Cerebellar cortex (tissue), 1 donor: Measurements from ENCODE around the gene CYP2E1.
"Not testable (repeated sequence)": the region's sequence is repeated elsewhere in the genome, so short reads cannot be mapped to it uniquely, and the experiment has no call there.

ENCODE experiments used
- DNase-seq: peaks from one replicate; pipeline ENCODE4 v3.0.0-alpha.2; 2015; ENCODE audit warnings: low spot score

Gene CYP2E1

DNA sequence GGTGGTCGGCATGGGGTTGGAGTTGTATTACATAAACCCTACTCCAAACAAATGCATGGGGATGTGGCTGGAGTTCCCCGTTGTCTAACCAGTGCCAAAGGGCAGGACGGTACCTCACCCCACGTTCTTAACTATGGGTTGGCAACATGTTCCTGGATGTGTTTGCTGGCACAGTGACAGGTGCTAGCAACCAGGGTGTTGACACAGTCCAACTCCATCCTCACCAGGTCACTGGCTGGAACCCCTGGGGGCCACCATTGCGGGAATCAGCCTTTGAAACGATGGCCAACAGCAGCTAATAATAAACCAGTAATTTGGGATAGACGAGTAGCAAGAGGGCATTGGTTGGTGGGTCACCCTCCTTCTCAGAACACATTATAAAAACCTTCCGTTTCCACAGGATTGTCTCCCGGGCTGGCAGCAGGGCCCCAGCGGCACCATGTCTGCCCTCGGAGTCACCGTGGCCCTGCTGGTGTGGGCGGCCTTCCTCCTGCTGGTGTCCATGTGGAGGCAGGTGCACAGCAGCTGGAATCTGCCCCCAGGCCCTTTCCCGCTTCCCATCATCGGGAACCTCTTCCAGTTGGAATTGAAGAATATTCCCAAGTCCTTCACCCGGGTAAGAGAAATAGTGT is at the start of gene CYP2E1:
TSS of gene CYP2E1 (plus strand) at position 407 of the 632 bp plus-strand sequence. CDS start at position 440, 33 bp downstream.
- no peak for DNase-seq

DNA sequence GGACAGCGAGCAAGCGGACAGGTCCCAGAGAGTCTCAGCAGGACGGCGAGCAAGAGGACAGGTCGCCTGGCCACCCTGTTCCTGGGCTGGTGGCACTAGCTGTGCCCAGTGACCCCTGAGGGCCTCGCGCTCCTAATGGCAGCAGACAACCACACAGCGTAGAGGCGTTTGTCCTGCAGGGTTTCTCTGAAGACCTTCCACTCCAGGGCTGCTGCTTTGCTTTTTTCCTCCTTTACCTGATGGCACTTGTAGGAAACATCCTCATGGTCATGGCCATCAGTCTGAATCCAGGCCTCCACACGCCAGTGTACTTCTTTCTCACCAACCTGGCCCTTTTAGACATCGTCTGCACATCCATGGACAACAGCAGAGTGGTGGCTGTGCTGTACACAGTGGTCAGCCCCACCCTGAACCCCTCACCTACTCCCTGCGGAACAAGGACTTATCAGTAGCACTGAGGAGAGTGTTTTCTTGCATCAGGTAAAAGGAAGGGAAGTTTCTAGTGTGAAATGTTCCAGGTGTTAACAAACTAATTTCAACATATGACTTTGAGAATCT is 46.0 kb upstream of the CYP2E1 start:
- no peak for DNase-seq

DNA sequence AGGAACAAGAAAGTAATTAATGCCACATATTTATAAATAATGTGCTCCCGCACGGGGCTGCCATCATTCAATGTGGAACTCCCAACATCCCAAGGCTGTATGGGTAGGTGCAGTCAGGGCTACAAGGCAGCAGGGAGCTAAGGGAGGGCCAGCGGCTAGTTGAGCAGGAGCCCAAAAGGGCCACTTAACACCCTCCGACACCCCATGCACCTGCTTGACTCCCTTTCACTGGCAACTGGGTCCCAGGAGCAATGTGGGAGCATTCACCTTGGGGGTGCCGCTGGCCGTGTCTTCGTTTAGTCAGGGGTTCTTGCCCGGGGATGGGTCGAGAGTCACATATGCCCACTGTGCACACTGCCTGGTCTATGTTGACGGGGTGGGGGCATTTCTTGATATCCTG is 45.5 kb upstream of the CYP2E1 start:
- DNase-seq: no peak

DNA sequence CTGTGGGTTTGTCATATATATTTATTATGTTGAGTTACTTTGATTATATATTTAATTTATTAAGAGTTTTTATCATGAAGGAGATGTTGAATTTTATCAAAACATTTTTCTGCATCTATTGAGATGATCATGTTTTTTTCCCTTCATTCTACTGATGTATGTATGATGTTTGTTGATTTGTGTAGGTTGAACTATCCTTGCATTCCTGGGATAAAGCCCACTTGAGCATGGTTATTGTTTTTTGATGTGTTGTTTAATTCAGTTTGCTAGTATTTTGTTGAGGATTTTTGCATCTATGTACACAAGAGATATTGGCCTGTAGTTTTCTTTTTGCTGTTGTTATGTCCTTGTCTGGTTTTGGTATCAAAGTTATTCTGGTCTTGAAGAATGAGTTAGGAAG is 42.3 kb upstream of the CYP2E1 start:
- no peak for DNase-seq

DNA sequence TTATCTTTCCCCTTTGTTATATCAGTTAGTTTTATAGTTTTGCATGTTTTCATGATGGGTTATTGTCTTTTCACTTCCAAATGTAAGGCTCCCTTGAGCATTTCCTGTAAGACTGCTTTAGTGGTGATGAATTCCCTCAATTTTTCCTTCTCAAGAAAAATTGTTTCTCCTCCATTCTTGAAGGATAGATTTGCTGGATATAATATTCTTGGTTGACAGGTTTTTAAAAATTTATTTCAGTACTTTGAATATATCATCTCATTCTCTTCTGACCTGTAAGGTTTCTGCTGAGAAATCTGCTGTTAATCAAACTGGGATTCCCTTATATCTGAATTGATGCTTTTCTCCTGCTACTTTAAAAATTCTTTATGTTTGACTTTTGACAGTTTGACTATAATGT is 40.1 kb upstream of the CYP2E1 start:
- no peak for DNase-seq

DNA sequence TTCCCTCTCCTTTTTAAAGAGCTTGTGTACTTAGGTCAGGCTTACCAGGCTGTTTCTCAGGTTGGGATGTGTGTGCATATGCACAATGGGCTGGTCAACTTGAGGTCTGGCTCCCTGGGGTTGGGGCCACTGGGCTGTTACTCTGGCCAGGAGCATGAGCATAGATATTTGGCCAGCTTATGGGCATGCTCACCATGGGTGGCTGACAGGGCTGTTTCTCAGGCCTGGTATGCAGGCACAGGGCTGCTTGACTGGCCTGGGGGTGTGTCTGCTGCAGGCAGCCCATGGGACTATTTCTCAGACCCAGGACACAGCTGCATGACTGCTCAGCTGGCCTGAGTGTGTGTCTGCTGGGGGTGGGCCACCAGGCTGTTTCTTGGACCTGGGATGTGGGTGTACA is 38.8 kb upstream of the CYP2E1 start:
- no peak for DNase-seq

DNA sequence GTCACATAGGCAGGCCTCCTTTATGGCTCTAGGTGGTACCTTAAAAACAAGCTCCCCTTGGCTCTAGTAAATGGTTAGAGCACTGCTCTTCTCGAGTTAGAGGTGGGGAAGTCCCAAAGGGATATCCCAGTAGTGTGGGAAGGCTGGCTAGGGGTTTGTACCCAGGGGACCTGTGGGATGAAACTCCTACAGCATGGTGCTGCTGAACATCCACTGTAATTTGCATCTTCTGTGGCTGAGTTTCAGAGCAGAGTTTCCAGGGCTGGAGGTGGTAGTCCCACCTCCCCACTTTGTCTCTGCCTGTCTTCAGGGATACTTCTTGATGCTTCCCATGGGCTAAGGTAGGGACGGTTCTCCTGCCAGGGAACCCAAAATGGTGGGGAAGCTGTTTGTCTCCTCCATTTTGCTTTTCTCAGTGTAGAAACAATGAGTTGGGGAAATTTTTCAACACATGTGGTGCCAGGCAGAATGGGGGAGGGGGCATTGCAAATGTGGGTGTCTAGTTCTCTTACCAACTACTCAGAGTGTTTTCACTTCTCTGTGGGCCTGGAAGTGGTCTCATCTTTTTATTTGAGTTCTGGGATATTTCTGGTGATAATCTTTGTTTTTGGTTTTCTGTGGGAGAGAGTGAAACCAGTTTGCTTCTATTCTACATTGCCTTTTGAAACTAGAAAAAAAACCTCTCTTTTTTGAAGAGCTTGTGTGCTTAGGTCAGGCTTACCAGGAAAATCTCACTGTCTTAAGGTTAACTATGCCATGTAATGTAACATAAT is 37.2 kb upstream of the CYP2E1 start:
- DNase-seq: no peak

DNA sequence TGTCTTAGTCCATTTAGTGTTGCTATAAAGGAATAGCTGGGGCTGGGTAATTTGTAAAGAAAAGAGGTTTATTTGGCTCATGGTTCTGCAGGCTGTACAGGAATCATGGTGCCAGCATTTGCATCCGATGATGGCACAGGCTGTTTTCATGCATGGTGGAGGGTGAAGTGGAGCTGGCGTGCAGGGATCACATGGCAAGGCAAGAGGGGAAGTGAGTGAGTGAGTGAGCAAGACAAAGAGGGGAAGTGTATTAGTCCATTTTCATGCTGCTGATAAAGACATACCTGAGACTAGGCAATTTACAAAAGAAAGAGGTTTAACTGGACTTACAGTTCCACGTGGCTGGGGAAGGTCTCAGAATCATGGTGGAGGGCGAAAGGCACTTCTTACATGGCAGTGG is 33.6 kb upstream of the CYP2E1 start:
- DNase-seq: not testable (repeated sequence)

DNA sequence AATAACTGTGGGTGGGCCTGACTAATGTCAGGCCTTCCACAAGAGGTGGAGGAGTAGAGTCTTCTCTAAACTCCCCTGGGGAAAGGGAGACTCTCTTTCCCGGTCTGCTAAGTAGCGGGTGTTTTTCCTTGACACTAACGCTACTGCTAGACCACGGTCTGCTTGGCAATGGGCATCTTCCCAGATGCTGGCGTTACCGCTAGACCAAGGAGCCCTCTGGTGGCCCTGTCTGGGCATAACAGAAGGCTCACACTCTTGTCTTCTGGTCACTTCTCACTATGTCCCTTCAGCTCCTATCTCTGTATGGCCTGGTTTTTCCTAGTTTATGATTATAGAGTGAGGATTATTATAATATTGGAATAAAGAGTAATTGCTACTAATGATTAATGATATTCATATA is 29.8 kb upstream of the CYP2E1 start:
- peak; percentile 23 for DNase-seq

DNA sequence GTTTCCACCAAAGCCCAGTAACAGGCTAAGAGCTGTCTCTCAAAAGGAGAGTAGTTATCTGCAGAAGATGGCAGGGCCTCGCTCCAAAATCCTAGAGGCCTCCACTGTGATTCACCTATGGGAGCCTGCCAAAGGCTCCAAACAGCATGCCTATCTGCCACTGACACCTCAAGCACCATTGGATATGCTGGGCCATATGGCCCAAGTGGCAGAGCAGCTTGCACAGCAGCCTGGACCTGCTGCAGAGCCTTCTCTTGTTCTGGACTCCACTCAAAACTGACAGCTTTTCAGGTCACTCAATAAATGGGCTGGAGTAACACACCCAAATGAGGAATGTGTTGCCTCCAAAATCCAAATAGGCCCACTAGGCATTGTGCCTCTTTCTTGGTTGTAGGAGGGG is 28.0 kb upstream of the CYP2E1 start:
- peak; percentile 95 for DNase-seq

DNA sequence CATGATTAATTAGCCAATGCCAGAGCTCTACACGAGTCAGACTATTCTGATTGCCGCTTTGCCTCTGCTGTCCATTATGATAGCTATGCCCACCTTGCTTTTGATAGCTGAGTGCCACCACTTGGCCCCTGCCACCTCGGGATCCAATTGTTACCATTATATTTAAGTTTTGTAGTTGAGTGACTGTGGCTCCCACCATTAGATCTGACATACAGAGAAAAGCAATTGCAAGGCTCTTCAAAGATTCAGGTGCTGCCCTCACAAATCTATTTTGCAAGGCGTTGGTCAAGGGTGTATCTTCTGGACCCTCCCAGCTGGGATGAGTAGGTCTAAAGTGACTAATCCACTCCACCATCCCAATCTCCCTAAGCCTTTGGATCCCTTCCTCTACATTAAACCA is 26.3 kb upstream of the CYP2E1 start:
- not testable (repeated sequence) for DNase-seq

DNA sequence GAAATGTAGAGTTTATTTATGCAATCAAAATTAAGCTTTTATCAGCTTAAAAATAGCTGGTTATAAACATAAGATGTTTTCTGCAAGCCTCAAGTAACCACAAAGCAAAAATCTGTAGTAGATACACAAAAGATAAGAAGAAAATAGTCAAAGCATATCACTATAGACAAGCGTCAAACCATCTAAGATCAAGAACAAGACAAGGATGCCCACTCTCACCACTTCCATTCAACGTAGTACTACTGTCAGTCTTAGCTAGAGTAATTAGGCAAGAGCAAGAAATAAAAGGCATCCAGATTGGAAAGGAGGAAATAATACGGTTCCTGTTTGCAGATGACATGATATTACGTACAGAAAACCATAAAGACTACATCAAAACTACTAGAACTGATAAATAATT is 17.5 kb upstream of the CYP2E1 start:
- no peak for DNase-seq

DNA sequence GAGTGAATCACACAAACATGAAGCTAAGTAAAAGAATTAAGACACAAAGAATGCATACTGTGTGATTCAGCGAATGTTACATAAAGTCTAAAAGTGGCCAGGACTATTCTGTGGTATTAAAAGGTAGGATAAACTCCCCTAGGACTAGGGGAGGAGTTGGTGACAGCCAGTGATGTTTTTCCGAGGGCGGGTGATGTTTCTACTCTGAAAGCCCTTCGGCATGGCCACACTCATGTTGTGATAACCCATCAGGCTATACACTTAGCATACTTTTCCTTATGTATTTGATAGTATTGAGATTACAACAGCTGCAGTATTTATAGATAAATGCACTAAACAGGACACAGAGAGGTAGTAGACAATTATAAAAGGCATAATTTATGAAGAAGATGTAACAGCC is 15.8 kb upstream of the CYP2E1 start:
- DNase-seq: no peak

DNA sequence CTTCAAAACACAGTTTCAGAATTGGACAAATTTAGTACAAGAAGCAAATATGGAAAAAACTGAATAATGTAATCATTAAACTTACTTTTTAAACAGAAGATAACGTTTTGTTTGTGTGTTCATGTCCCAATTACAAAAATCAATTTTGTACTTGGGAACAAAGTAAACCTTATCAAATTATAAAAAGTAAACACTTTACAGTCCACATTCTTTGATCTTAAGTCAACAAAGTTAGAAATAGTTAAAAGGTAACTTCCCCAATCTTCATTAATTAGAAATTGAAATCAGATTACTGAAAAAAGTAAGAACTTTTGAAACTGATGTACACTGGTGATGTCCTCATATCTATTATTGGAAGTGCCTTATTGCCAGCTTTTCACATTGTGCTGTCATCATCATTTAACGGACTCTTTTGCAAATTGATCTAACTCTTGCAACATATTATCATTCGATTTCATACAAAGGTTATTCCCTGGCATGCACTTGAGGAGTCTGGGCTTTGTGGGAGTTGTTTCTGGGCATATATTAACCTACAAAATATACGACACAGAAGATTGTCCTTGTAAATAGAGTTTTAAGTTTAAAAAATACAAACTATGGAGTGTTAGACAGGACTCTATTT is 15.1 kb upstream of the CYP2E1 start:
- no peak for DNase-seq

DNA sequence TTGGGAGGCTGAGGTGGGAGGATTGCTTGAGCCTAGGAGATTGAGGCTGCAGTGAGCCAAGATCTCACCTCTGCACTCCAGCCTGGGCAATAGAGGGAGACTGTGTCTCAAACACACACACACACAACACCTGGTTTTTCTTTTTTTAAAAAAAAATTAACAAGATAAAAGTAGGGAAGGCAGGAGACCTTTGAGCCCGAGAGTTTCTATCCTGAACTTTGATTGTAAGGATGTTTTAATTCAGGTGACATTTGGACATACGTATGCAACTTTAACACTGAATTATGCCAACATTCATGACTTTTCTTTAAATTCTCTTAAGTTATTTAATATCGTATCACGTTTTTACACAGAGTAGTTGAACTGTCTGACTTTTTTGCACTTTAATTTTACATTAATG is 11.7 kb upstream of the CYP2E1 start:
- DNase-seq: no peak

DNA sequence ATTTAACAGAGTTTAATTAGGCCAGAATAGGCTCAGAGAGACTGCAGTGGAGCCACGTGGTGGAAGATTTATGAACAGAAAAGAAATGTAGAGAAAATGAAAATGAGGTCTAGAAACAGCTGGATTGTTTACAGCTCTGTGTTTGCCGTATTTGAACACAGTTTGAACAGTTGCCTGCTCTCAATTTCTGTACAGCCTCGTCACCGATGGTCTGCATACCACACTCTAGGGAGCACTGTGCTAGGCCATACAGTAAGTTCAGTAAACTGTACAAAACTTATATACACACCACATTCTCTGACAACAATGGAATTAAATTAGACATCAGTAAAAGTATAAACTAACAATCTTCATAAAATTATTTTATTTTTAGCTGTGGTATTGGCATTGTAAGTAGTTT is 11.1 kb upstream of the CYP2E1 start:
- no peak for DNase-seq

DNA sequence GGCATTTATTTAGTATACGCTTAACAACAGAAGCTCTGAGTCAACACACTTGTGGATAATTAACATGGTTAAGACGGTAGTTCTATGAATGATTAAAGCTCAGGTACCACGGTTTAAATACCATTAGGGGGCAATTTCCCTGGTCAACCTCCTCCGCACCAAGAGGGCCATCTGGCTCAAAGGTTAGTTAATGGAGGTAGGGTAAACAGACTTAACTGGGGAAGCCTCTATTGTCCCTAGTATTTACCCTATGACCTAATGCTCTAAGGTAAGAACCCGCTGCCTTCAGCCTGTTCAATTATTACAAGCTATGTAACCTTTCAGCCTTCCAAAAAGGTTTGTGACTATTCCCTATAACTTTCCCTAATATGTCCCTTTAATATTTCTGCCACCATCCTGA is 8.6 kb upstream of the CYP2E1 start:
- DNase-seq: not testable (repeated sequence)

DNA sequence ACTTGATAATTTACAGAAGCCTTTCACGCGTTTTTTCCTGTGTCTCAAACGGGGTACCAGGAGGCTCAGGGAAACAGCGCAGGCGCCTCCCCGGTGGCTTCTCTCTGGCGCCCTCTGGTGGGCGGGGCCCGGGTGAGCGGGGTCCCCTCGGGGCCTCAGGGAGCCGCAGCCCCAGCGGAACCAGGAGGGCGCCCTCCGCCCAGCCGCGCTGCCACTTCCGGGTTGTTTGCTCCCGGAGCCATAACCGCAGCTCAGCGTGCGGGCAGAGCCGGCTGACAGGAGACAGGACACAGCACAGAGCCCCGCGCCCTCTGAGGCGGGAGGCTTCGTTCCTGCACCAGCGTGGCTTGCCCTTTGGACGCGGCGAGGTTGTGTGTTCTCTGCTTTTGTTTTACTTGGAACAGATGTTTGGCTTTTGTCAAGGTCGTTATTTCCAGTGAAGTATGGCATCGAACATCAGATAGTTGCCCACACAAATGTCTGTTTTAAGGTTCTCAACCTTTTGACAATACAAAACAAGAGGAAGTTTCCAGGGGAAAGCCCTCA is 6.9 kb upstream of the CYP2E1 start:
- DNase-seq: peak; percentile 73

DNA sequence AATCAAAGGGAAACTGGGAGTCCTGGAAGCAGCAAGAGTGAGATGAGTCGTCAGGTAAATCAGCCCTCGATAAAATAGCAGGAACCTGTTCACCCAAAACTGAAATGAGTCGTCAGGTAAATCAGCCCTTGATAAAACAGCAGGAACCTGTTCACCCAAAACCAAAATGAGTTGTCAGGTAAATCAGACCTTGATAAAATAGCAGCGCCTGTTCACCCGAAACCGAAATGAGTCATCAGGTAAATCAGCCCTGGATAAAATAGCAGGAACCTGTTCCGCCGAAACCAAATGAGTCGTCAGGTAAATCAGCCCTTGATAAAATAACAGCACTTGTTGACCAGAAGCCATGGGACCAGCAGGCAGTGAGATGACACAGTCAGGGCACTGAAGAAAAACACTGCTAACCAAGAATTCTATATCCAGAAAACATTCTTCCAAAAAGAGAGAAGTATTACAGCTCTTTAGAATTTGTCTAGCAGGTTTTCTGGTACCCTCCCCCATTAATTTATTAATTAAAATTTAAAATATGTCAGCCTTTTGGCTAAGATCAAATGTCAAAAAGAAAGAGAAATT is 3.4 kb upstream of the CYP2E1 start:
- DNase-seq: no peak

DNA sequence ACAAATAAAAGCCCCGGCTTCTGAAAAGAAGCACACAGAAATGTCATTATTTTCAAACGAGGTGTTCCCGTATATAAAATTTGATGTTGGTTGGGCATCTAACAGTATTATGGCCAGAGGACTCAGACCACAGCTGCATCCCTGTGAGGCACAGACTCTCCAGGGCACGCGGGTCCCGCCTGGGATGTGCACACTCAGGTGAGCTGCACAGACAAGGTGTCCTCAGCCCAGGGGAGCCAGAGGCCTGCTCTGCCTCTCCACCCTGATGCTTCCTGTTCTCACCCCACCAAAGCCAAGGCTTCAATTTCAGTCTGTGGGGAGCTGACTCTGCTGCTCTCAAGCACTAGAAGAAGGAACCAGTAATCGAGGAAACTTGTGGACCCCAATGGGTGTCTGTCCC is 1.7 kb upstream of the CYP2E1 start:
- DNase-seq: no peak

DNA sequence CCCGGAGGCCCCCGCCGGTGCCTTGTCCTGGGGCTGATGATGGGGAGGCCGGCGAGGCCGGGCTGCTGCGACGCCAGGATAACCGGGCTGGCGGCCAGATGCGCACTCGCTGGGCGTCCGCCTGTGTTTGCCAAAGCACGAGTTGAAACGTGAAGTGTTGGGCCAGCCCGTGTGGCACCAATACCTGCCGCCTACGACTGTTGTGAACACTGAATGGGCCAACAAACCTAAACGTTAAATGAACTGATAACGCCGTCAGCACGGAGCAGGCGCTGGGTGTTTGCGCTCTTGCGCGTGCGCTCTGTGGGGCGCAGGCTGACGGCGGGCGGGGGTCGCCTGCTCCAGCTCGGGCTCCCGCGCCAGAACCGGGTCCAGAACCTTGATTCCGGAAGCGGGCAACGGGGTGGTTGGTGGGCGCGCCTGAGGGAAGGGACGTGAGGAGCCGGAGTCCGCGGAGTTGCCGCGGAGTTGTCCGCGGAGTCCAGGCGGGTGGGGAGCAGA is 658 bp downstream of the CYP2E1 start:
- peak; percentile 57 for DNase-seq

DNA sequence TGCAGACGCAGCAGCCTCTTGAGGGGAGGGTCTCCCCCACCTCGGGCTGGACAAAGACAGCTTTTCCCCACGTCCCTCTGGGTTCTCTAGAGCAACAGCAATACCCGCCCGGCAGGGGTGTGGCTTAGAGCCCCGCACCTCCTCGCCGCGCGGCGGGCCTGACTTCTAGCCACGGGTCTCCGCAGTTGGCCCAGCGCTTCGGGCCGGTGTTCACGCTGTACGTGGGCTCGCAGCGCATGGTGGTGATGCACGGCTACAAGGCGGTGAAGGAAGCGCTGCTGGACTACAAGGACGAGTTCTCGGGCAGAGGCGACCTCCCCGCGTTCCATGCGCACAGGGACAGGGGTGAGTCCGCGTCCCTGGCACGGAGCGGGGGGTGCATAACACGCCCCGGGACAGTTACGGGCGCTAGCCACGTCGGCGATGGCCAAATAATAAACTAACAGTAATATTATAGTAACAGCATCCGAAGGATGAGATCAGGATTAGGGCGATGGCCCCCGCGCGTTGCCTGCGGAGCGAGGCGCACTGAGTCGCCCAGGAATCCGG is 1.2 kb downstream of the CYP2E1 start:
- peak; percentile 43 for DNase-seq
